Stimulated activated CD8-positive, alpha-beta memory T cell treated with anti-CD3 and anti-CD28 coated beads, Interleukin-4, amount 100 ng/mL, for 4 hours (primary cell): ENCODE results near the gene ZNF24.

Experiments
- DNase-seq, 2 donors: peaks; one replicate each; pipeline ENCODE4 v3.0.0-alpha.2; 2020; ENCODE audit warnings: low read depth in 2 of 2, low spot score in 1 of 2

The ZNF24 gene

DNA sequence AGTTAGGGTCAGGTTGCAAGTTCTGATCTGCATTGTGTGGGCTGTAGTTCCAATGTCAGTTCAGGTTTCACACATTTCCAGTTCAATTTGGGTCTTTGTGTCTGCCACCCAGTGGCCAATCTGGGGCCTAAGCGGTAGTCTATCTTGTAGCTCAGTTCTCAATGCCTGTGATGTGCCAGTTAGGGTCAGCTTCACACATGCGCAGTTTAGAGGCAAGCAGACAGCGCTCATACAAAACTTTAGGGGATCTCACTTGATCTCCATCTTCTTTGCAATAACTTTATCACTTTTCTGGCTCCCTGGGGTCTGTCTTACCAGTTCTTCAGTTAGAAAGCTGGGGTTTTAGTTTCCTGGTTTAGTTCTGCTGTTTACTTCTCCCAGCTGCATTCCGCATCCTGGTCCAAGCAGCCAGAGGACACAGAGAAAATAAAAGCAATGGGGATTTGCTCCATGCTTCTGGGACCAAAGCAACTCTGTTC is 11.0 kb upstream of the ZNF24 start:
- peak in 1 of 2 donors; percentile 32 for DNase-seq

DNA sequence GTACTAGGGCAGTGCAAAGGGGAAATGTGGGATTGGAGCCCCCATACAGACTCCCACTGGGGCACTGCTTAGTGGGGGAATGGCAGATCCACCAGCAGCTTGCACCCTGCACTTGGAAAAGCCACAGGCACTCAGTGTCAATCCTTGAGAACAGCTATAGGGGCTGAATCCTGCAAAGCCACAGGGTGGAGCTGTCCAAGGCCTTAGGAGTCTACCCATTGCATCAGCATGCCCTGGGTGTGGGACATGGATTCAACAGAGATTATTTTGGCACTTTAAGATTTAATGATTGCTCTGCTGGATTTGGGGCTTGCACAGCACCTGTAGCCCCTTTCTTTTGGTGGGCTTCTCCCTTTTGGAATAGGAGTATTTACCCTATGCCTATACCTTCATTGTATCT is 8.6 kb upstream of the ZNF24 start:
- no peak for DNase-seq

DNA sequence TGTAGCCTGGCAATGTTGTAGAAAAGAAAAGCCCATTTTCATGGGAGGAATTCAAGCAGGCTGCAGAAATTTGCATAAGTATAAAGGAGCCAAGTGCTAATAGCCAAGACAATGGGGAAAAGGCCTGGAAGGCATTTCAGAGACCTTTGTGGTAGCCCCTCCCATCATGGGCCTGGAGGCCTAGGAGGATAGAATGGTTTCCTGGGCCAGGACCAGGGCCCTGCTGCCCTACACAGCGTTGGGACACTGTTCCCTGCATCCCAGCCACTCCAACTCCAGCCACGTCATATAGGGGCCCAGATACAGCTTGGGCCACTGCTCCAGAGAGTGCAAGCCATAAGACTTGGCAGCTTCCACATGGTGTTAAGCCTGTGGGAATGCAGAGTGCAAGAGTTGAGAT is 8.1 kb upstream of the ZNF24 start:
- no peak for DNase-seq

DNA sequence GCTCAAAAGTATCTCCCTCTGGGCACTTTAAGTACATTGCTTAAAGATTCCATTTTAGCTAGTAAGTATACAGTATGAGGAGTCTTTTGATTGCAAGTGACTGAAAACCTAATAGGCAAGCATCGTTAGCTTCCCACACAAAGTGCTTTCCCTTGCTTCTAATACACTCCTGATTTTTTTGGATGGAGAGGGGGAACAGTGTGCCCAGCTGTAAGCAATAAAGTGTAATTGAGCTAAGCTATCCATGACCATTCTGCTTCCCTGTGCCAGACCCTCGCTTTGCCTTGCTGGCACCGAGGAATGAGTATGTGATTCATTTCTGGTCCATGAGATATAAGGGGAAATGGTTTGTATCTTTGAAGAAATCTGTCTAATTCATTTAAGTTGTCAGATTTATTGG is 3.8 kb upstream of the ZNF24 start:
- DNase-seq, result no peak

DNA sequence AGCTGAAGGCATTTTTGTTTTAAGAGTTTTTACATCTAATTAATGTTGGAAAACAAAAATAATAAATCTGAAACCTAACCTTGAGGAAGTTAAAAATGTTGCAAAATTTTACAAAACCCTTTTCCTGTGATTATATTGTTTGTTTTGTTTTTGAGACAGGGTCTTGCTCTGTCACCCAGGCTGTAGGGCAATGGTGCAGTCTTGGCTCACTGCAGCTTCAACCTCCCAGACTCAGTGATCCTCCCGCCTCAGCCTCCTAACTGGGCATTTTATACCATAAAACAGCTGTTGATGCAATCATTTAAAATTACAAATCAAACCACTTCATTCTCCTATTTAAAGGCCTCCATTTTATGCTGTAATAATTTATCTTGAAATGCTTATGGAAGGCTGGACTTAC is 1.7 kb upstream of the ZNF24 start:
- no peak for DNase-seq

DNA sequence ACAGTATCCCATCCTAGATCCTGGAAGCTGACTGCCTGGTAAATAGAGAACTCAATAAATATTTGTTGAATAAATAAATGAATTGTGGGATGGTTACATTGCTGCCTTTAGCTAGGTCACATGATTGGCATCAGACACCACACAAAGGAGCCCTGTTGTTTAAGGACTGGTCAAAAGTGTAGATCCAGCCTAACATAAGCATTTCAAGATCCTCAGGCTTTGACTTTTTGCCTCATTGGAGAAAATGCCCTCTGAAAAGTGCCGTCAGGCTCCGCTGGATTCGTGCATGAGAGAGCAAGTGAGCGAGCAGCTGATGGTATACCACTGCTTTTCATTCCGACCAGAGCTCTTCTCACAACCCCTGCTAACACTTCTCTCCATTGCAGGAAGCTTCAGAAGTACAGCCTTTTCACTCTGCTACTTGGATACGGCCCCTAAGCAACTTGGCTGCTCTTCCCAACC is 1.3 kb upstream of the ZNF24 start:
- no peak for DNase-seq

DNA sequence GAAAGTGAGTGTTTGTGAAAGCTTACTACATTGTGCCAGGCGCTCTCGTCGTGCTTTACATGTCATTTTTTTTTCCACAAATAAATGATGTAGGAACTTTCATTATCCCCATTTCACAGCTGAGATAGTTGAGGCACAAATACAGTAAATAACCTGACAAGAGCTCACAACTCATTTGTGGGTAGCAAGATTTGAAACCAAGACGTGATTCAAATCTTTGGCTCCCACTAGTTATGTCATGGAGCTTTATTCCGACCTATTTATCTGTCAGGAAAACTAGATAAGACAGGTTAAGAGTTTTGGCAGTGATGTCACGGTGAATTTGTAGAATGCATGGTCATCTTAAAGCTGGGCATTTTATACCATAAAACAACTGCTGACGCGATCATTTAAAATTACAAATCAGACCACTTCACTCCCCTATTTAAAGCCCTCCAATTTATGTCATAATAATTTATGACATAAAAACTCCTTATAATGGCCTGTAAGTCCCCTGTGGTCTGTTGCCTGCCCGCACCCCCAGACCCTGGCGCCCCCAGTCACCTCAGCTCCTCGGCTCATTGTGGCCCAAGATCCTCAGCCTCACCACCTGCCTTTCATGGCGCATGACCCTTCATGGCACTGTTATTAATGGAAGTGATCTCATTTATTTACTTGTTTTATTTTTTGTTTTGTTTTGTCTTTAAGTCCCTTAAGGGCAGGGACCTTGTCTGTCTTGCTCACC is 678 bp upstream of the ZNF24 start:
- no peak for DNase-seq

DNA sequence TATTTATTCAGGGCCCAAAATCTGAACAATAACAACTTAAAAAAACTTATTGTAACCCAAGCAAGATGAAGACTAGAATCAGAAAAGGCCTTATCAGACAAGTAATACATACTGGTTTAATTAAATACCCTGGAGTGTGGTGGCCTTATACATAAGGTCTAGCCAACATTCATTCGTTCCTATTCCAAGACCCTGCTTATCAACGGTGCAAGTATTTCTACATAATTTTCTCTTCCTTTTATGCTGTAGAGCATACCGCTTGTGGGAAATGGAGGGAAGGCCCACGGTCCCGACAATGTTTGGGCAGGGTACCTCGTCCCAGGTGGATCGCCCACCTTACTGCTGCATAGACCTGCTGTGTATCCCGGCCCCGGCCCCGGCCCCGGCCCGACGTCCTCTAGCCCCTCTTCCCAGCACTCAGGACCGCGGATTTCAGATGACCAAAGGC is 708 bp downstream of the ZNF24 start:
- DNase-seq, result no peak

DNA sequence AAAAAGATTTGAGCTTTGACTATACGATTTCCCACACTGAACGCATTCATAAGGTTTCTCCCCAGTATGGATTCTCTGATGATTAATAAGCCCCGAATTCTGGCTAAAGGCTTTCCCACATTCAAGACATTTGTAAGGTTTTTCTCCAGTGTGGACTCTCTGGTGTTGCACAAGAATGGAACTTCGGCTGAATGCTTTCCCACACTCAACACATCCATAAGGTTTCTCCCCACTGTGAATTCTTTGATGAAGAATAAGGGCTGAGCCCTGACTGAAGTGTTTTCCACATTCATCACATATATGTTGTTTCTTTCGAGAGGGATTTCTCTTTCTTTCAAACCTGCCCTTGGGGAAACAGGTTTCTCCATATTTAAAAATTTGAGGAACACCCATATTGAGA is 6.9 kb downstream of the ZNF24 start:
- DNase-seq, result no peak

DNA sequence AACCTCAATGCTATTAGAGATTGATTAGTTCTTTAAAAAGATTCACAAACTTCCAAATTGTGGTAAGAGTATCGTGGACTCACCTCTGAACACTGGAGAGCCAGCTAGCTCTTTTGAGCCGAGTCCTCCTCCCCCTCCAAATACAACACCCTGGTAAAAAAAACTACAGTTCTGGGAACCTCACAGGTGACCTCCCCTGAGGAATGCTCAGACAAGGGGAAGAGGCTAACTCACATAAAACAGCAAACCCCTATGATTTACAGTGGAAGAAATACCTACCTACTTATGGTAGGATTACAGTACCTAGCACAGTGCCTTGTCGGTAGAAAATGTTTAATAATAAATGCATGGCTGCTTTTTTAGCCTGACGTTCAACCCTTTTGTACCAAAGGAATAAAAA is 8.4 kb downstream of the ZNF24 start:
- DNase-seq, result no peak

DNA sequence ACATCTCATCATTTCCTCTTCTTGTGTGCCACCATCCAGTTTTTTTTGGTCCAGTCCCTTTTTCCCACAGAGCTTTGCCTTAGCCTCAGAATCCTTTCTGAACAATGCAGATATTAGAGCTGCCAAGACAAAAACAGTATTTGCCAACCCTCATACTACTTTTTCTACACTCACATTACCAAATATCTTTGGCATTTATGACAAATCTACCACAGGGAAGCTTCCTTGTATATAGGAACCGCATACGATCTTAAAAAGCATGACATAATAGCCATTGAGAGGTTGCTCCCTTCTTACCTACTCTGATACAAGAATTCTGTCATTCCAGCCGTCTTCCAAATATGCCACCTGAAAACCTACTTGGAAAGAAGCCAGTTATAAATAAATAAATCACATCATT is 9.4 kb downstream of the ZNF24 start:
- no peak for DNase-seq

DNA sequence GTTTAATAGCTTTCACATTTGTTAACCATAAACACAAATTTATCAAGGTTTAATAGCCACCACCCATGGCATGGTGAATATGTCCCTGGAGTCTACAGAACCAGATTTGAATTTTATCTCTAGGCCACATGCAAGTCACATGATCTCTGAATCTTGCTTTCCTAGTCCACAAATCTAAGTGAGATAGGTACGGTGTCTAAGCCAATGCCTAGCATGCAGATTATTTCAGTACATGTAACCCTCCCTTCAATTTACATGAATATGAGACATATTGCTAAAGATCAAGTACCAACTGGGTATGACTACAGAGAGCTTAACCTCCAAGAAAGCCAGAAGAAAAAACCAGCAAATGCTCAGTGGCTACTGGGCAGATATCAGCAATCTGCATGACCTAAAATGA is 10.0 kb downstream of the ZNF24 start:
- DNase-seq, result no peak

DNA sequence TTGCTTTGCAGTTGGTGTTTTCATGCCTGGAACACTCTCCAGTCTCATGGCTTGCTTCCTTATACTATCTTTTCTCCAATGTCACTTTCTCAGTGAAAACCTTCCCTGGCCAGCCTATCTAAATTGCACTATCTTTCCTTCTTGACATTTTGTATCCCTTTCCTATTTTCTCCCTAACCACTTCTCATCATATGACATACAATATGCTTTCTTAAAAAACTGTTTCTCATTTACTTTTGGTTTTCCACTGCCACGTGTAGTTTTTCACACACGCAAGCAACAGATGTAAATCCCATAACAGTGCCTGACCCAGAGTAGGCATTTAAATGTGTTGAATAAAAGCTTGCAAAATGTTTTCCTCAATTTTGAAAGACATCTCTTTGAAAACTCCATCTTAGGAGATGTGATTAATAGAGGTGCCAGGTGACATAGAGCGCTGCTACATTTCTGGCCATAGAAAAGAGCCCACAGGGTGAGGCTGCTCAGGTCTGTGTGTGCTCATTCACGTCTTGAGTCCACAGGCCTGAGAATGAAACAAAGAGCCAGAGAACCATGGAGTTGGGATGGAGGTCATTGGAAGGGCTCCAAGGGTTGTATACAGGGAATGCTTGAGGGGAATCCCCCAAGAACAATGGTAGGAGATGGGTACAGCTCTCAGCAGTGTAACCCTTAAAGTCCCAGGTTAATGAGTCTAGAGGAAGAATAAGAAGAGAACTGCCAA is 12.7 kb downstream of the ZNF24 start:
- no peak for DNase-seq

DNA sequence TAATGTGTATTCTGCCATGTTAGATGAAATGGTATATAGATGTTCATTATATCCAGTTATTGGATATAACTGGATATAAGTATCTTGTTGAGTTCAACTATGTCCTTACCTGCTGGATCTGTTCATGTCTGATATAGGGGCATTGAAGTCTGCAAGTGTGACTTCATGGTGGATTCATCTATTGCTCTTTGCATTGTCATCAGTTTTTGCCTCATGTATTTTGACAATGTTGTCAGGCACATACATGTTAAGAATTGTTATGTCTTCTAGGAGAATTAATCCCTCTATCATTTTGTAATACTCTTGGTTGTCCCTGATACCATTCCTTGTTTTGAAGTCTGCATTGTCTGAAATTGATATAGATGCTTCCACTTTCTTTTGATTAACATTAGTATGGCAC is 15.4 kb downstream of the ZNF24 start:
- no peak for DNase-seq

DNA sequence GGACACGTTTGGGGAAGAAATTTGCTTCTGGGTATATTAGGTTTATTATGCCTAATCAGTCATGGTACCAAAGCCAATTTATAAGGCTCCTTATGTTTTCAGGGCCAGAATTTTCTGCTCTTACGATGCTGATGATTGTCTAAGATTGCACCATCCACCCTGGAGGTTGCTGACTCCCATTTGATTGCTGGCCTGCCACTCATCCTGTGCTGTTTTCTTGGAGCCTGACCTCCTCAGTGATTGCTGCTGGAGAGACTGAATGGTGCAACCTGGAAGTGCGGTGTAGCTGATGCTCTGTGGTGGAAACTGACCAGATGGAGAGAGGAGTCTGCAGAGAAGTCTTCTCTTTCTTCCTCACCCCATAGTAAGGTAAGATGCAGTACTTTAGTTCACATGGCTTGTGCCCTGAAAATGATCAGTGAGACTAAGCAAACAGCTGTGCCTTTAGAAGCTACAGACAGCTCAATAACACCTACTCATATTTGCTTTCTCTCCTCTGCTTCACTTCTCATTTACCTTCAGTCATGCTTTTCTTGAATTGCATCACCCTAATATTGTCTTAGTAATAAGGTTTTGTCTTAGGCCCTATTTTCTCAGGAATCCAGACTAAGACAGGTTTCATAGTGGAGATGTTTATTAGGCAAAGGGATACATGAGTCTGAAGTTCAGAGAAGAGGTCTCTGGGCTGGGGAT is 17.4 kb downstream of the ZNF24 start:
- DNase-seq, result no peak

DNA sequence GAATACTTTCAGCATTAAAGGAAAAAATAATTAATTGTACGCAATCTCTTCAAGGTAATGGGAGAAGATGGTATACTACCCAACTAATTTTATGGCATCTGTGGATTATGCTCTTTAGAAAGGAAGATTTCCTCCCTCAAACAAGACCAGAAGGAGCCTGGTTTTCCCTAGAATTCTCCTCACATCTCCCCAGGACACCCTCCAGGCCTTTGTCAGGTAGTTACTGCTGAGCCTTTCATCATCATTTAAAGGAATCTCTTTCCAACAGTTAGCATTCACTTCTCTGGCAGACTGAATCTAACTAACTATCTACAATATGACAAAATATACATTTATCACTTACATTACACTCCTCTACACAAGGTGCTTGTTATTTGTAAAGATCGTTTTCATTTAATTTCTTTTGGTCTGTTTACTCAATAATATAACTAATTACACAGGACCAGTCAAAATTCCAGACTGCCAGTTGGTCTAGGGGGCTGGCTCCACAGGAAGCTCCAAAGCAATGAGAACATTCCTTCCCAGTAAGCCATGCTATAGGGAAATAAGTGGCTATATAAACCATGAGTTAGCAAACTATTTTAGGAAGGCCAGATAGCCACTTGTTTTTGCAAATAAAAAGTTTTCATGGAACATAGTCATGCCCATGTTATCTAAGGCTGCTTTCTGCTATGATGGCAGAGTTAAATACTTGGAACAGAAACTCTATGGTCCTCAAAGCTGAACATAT is 19.1 kb downstream of the ZNF24 start:
- DNase-seq, result no peak

DNA sequence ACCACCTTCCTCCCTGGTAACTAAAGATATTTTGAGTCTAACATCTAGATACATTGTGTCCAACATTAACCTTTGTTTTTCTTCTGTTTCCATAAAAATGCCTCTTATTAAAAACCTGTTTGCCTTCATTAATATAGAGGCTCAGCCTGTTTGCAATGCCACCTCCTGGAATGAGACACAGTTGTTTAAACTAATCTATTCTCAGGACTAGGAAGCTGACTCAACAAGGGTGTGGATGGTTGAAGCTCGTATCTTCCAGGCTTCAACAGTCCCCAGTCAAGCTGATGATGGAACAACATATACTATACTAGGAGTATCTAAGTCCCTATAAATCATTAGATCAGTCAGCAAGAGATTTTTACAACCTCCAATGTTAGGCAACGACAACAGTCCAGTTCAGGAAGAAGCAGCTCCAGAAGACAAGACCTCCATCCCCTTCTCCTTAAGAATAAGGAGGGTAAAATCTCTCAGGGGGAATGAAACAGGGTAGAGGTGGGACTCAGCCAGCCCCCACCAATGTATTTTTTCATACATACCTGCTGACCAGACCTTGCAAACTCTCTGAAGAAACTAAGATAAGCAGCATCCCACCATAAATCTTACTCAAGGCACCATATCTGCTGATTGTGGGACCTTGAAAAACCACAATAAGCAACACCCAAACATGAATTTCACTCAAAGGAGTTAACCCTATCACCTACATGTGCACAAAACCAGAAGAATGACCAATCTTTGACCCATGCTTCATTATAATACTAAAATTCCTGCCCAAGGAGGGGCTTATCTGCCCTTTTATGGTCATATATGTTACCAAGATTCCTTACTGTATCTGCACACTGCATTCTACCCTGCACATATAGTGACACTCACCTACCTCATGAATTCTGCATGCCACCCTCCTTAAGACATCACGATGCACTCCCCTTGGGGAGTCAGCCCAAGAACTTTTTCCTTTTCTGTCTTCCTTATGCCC is 21.4 kb downstream of the ZNF24 start:
- no peak for DNase-seq

DNA sequence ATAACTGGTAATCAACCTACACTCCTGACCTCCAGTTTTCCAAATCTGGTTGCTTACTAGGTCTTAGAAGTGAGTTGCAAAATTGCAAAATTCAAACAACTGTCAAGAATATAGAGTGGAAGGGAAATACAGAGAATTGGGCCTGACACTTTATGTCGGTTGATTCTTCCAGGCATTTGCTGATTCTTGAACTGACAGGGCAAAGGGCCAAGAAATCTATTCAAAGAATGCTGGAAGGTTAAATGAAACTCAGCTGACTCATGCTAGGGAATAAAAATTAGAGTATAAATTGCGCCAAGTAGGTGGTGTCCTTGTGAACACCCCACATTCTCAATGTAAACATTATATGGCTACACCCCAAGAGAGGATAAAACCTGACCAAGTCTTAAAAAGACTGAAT is 32.7 kb downstream of the ZNF24 start:
- DNase-seq, result no peak

DNA sequence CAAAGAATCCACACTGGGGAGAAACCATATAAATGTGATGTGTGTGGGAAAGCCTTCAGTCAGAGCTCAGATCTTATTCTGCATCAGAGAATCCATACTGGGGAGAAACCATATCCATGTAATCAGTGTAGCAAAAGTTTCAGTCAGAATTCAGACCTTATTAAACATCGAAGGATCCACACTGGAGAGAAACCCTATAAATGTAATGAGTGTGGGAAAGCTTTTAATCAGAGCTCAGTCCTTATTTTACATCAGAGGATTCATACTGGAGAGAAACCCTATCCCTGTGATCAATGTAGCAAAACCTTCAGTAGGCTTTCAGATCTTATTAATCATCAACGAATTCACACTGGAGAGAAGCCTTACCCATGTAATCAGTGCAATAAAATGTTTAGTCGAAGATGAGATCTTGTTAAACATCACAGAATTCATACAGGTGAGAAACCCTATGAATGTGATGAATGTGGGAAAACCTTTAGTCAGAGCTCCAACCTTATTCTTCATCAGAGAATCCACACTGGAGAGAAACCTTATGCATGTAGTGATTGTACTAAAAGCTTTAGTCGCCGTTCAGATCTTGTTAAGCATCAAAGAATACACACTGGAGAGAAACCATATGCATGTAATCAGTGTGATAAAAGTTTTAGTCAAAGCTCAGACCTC is 37.5 kb downstream of the ZNF24 start:
- no peak for DNase-seq

DNA sequence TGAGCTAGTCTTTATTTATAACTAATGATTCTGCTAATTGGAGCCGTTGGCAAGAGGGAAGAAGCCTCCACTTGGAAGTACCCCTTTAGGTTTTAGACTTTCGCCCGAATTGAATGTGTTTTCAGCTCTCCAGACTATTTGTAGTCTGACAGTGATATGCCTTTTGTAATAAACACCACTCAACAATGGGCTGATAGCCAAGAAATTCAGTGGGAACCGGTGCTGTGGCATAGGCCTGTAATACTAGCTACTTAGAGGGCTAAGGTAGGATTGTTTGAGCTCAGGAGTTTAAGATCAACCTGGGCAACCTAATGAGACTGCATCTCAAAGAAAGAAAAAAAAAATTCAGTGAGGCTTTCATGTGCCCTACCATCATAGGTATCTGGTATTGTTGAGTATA is 40.6 kb downstream of the ZNF24 start:
- DNase-seq, result no peak
